Prostate gland (tissue), 2 donors: Measurements from ENCODE around the gene FOSL1.
A peak's percentile ranks its signal among the peaks of the same experiment; 100 is the strongest.

Experiments used
- POLR2A ChIP-seq: fragments of 450-650 bp; IDR thresholded peaks from one replicate; pipeline ENCODE4 v1.6.1; 2016; ENCODE audit warnings: antibody characterized with exemption, mild to moderate bottlenecking
- POLR2AphosphoS5 ChIP-seq: sonication (generic); formaldehyde crosslinking; IDR thresholded peaks from one replicate; pipeline ENCODE4 v1.6.1; 2017; ENCODE audit warnings: antibody characterized with exemption
- TF ChIP-seq, protein P1 (sequence below), 4 experiments: fragments of 200-600 bp in 2 of 4; fragments of 450-650 bp in 2 of 4; sonication (generic) in 2 of 4; IDR thresholded peaks; 1 replicate in 3 of 4; 2 replicates in 1 of 4; pipeline ENCODE4 v1.5.1; 2016 to 2019; ENCODE audit warnings: antibody characterized with exemption in 4 of 4, mild to moderate bottlenecking in 2 of 4, moderate library complexity in 2 of 4

DNA sequence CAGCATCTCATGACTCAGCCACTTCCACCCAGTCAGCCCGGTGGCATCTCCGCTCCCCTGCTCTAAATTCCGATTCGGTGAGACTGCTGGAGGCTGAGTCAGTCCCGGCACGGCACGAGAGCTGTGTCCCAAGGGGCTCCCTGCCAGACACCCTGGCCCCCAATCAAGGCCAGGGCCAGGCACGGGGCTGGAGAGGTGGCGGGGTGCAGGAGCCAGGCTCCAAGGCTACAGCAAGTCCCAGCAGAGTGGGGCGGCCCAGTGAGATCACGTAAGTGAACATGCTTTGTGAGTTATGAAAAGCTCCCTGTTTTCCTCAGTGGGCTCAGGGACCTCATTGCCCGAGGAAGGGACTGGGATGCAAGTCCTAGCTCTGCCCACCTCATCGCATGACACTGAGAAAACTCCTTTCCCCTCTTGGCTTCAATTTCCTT, 15.6 kb upstream of the FOSL1 start:
- TF ChIP-seq POLR2A = peak; percentile 23
- peak; percentile 78 for TF ChIP-seq POLR2AphosphoS5
- TF ChIP-seq, protein P1, sequence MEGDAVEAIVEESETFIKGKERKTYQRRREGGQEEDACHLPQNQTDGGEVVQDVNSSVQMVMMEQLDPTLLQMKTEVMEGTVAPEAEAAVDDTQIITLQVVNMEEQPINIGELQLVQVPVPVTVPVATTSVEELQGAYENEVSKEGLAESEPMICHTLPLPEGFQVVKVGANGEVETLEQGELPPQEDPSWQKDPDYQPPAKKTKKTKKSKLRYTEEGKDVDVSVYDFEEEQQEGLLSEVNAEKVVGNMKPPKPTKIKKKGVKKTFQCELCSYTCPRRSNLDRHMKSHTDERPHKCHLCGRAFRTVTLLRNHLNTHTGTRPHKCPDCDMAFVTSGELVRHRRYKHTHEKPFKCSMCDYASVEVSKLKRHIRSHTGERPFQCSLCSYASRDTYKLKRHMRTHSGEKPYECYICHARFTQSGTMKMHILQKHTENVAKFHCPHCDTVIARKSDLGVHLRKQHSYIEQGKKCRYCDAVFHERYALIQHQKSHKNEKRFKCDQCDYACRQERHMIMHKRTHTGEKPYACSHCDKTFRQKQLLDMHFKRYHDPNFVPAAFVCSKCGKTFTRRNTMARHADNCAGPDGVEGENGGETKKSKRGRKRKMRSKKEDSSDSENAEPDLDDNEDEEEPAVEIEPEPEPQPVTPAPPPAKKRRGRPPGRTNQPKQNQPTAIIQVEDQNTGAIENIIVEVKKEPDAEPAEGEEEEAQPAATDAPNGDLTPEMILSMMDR (IDR thresholded peaks at IDR 0.05) = no peak
